Measurements from ENCODE around the gene CRIM1.

- TF ChIP-seq ZNF274 (IDR thresholded peaks at IDR 0.05; ENCODE audit: low read depth, low read length) (no peak), SUZ12 (IDR thresholded peaks at IDR 0.05; ENCODE audit: extremely low read depth, insufficient read depth, insufficient read length) (no peak), YY1 (IDR thresholded peaks at IDR 0.05; ENCODE audit: insufficient read depth, insufficient read length) (no peak)
These were observed 181.2 kb downstream of the CRIM1 start for GRCh38 chr2:36536776-36537175.
